Mesenchymal stem cell (in vitro differentiated cells and primary cell): ENCODE data around the gene MAGEA11.

Experiments
- DNase-seq: peaks from one replicate; pipeline ENCODE4 v3.0.0-alpha.2; 2013
- H2AFZ ChIP-seq: one replicate; pipeline ENCODE4 v1.6.1; 2013; ENCODE audit warnings: low read depth, mild to moderate bottlenecking, control low read depth, inconsistent platforms, low read length, moderate library complexity
- H2AK5ac ChIP-seq: 2 replicates; pipeline ENCODE4 v1.6.1; 2013; ENCODE audit warnings: low read length, moderate library complexity, mild to moderate bottlenecking, inconsistent platforms; ENCODE audit not compliant: severe bottlenecking
- H2BK120ac ChIP-seq: one replicate; pipeline ENCODE4 v1.6.1; 2013; ENCODE audit warnings: low read depth, mild to moderate bottlenecking, inconsistent platforms, low read length, moderate library complexity
- H2BK12ac ChIP-seq, 2 experiments: one replicate each; pipeline ENCODE4 v1.6.1; 2013; ENCODE audit warnings: inconsistent platforms in 2 of 2, low read length in 2 of 2, mild to moderate bottlenecking in 2 of 2, moderate library complexity in 2 of 2, control low read depth in 1 of 2
- H2BK15ac ChIP-seq: one replicate; pipeline ENCODE4 v1.6.1; 2013; ENCODE audit warnings: mild to moderate bottlenecking, low read depth, inconsistent platforms; ENCODE audit not compliant: poor library complexity, severe bottlenecking
- H2BK5ac ChIP-seq: 2 replicates; pipeline ENCODE4 v1.6.1; 2013; ENCODE audit warnings: low read depth, mild to moderate bottlenecking, low read length, control low read depth, inconsistent platforms; ENCODE audit not compliant: poor library complexity, severe bottlenecking
- H3K14ac ChIP-seq, 2 experiments: one replicate each; pipeline ENCODE4 v1.6.1; 2013; ENCODE audit warnings: inconsistent platforms in 2 of 2, low read length in 2 of 2, control low read depth in 1 of 2, mild to moderate bottlenecking in 1 of 2, moderate library complexity in 1 of 2
- H3K18ac ChIP-seq, 2 experiments: one replicate each; pipeline ENCODE4 v1.6.1; 2013; ENCODE audit warnings: inconsistent platforms in 2 of 2, low read length in 2 of 2, control low read depth in 1 of 2, low read depth in 1 of 2, mild to moderate bottlenecking in 1 of 2
- H3K23ac ChIP-seq, 2 experiments: one replicate each; pipeline ENCODE4 v1.6.1; 2013; ENCODE audit warnings: inconsistent platforms in 2 of 2, low read length in 2 of 2, mild to moderate bottlenecking in 2 of 2, moderate library complexity in 2 of 2, control low read depth in 1 of 2
- H3K27ac ChIP-seq: 2 replicates; pipeline ENCODE4 v1.5.1; 2013; ENCODE audit warnings: mild to moderate bottlenecking, moderate library complexity, low read length, control low read depth, inconsistent platforms; ENCODE audit not compliant: poor library complexity, severe bottlenecking
- H3K27me3 ChIP-seq, 2 experiments: 2 replicates each; pipeline versions ENCODE4 v1.6.1 to v1.7.0; 2013; ENCODE audit warnings: low read length in 2 of 2, mild to moderate bottlenecking in 2 of 2, moderate library complexity in 2 of 2, control low read depth in 1 of 2, inconsistent platforms in 1 of 2; ENCODE audit not compliant: control insufficient read depth in 1 of 2, insufficient read depth in 1 of 2
- H3K36me3 ChIP-seq, 2 experiments: 2 replicates each; pipeline versions ENCODE4 v1.6.1 to v1.7.0; 2013; ENCODE audit warnings: low read length in 2 of 2, control low read depth in 1 of 2, inconsistent platforms in 1 of 2, low read depth in 1 of 2, mild to moderate bottlenecking in 1 of 2; ENCODE audit not compliant: insufficient read depth in 2 of 2, control insufficient read depth in 1 of 2
- H3K4ac ChIP-seq, 2 experiments: one replicate each; pipeline ENCODE4 v1.6.1; 2013; ENCODE audit warnings: inconsistent platforms in 2 of 2, low read length in 2 of 2, mild to moderate bottlenecking in 2 of 2, moderate library complexity in 2 of 2, control low read depth in 1 of 2, low read depth in 1 of 2
- H3K4me1 ChIP-seq: 2 replicates; pipeline ENCODE4 v1.6.1; 2013; ENCODE audit warnings: low read depth, low read length, control low read depth; ENCODE audit not compliant: control insufficient read depth, insufficient read depth
- H3K4me2 ChIP-seq: 2 replicates; pipeline ENCODE4 v1.6.1; 2013; ENCODE audit warnings: low read length, mild to moderate bottlenecking, inconsistent platforms; ENCODE audit not compliant: poor library complexity, severe bottlenecking
- H3K4me3 ChIP-seq, 2 experiments: 2 replicates each; pipeline versions ENCODE4 v1.5.1 to v1.7.0; 2013; ENCODE audit warnings: low read length in 2 of 2, mild to moderate bottlenecking in 2 of 2, control low read depth in 1 of 2, low read depth in 1 of 2; ENCODE audit not compliant: insufficient read depth in 1 of 2
- H3K79me1 ChIP-seq: replicated peaks from 2 replicates; pipeline ENCODE4 v1.6.1; 2013; ENCODE audit warnings: mild to moderate bottlenecking, control low read depth, low read length, inconsistent platforms; ENCODE audit not compliant: poor library complexity, severe bottlenecking
- H3K9ac ChIP-seq: 2 replicates; pipeline ENCODE4 v1.7.0; 2013; ENCODE audit warnings: mild to moderate bottlenecking, low read length, moderate library complexity
- H3K9me3 ChIP-seq: 2 replicates; pipeline ENCODE4 v1.7.0; 2013; ENCODE audit warnings: mild to moderate bottlenecking, low read length; ENCODE audit not compliant: control insufficient read depth
- H4K8ac ChIP-seq: one replicate; pipeline ENCODE4 v1.6.1; 2013; ENCODE audit warnings: inconsistent platforms, mild to moderate bottlenecking, low read length, moderate library complexity
- H4K91ac ChIP-seq: one replicate; pipeline ENCODE4 v1.6.1; 2013; ENCODE audit warnings: mild to moderate bottlenecking, low read length, inconsistent platforms
- WGBS: methylation state at CpG from one replicate; pipeline ENCODE4 v1.1.7; 2013; ENCODE audit warnings: mixed read lengths; 5-methylcytosine and 5-hydroxymethylcytosine counted together

Gene MAGEA11

DNA sequence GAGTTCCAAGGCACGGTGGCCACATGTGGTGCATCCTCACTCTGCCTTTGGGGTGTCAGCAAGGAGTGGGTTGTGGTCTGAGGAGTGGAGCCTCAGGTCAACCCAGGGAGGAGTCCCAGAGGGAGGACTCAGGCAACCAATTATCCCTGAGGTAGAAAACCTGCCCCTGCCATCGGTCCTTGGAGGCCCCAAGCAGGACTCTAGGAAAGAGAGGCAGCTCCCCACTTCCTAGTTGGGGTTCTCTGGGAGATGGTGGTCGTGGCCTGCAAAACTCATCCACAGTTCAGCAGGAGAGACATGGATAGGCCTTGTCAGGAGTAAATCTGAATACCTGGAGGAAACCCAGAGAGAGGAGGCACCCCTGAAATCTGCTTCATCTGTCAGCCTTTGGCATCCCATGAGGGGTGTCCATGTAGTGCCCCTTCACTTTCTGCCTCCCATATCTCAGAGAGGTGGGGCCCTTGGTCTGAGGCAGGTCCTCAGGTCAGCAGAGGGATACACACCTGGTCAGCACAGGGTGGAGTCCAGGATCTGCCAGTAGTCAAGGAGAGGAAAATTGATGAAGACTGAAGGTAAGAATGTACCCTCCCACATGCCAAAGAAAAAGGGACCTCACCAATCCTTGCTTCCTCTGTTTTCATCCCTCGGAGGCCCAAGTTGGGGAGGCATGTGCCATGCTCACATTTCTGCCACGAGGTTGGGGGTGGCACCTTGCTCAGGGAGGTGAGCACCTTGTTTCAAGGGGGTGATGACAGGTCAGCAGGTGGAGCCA is 1.6 kb downstream of the MAGEA11 start:
- H2BK5ac ChIP-seq: no peak overlapping the region
- H2BK120ac ChIP-seq: no peak overlapping the region
- no peak overlapping the region for H3K9ac ChIP-seq
- no peak overlapping the region for H3K23ac ChIP-seq
- H3K4me1 ChIP-seq: peaks cover 1% of the 10 kb centered on the region
- H3K79me1 ChIP-seq: no peaks in the 10 kb centered on the region
- H2AFZ ChIP-seq: no peak overlapping the region
- no peak overlapping the region for H3K27ac ChIP-seq
- WGBS: 51% methylated on average over 4 of the region's 5 CpGs
- no peaks in the 10 kb centered on the region for H3K36me3 ChIP-seq
- no peak overlapping the region for H3K4me2 ChIP-seq
- no peaks in the 10 kb centered on the region for H3K27me3 ChIP-seq
- no peak overlapping the region for H3K14ac ChIP-seq
- no peak overlapping the region for H3K4ac ChIP-seq
- H4K8ac ChIP-seq: no peak overlapping the region
- H3K18ac ChIP-seq: no peak overlapping the region
- no peak overlapping the region for H3K4me3 ChIP-seq
- no peak overlapping the region for H2BK15ac ChIP-seq
- H3K9me3 ChIP-seq: no peaks in the 10 kb centered on the region
- no peak overlapping the region for H4K91ac ChIP-seq
- no peak overlapping the region for H2BK12ac ChIP-seq
- no peak overlapping the region for H2AK5ac ChIP-seq
- no peak for DNase-seq

DNA sequence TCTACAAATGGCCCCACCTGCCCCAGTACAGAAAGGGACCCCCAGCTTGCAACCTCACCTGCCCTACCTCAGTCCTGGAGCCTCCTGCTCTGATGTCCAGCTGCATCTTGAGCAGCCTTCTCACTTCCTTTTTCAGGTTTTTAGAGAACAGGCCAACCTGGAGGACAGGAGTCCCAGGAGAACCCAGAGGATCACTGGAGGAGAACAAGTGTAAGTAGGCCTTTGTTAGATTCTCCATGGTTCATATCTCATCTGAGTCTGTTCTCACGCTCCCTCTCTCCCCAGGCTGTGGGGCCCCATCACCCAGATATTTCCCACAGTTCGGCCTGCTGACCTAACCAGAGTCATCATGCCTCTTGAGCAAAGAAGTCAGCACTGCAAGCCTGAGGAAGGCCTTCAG is 3.6 kb downstream of the MAGEA11 start:
- H2BK15ac ChIP-seq: no peak overlapping the region
- no peak overlapping the region for H2BK5ac ChIP-seq
- H3K4ac ChIP-seq: no peak overlapping the region
- no peak overlapping the region for H3K27ac ChIP-seq
- H3K23ac ChIP-seq: no peak overlapping the region
- no peak overlapping the region for H4K91ac ChIP-seq
- H2BK12ac ChIP-seq: no peak overlapping the region
- H3K9me3 ChIP-seq: no peaks in the 10 kb centered on the region
- H4K8ac ChIP-seq: no peak overlapping the region
- no peak overlapping the region for H2AFZ ChIP-seq
- no peaks in the 10 kb centered on the region for H3K79me1 ChIP-seq
- no peak overlapping the region for H2BK120ac ChIP-seq
- H3K36me3 ChIP-seq: no peaks in the 10 kb centered on the region
- WGBS: 73% methylated on average over 2 of the region's 2 CpGs
- no peak overlapping the region for H3K14ac ChIP-seq
- H3K27me3 ChIP-seq: no peaks in the 10 kb centered on the region
- H3K4me3 ChIP-seq: no peak overlapping the region
- peaks cover 1% of the 10 kb centered on the region for H3K4me1 ChIP-seq
- H2AK5ac ChIP-seq: no peak overlapping the region
- no peak overlapping the region for H3K4me2 ChIP-seq
- no peak overlapping the region for H3K9ac ChIP-seq
- no peak for DNase-seq
- H3K18ac ChIP-seq: no peak overlapping the region

DNA sequence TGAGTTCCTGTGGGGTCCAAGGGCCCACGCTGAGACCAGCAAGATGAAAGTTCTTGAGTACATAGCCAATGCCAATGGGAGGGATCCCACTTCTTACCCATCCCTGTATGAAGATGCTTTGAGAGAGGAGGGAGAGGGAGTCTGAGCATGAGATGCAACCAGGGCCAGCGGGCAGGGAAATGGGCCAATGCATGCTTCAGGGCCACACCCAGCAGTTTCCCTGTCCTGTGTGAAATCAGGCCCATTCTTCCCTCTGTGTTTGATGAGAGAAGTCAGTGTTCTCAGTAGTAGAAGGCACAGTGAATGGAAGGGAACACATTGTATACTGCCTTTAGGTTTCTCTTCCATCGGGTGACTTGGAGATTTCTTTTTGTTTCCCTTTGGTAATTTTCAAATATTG is 4.8 kb downstream of the MAGEA11 start:
- no peaks in the 10 kb centered on the region for H3K79me1 ChIP-seq
- H3K9me3 ChIP-seq: no peaks in the 10 kb centered on the region
- H3K36me3 ChIP-seq: no peaks in the 10 kb centered on the region
- no peak for DNase-seq
- H3K4me1 ChIP-seq: peaks cover 1% of the 10 kb centered on the region
- H2BK120ac ChIP-seq: no peak overlapping the region
- no peak overlapping the region for H3K4me2 ChIP-seq
- H3K14ac ChIP-seq: no peak overlapping the region
- H3K18ac ChIP-seq: no peak overlapping the region
- no peak overlapping the region for H2BK15ac ChIP-seq
- H2AK5ac ChIP-seq: no peak overlapping the region
- H3K9ac ChIP-seq: no peak overlapping the region
- no peak overlapping the region for H2AFZ ChIP-seq
- no peak overlapping the region for H4K91ac ChIP-seq
- 92% methylated on average over 2 of the region's 3 CpGs for WGBS
- no peak overlapping the region for H3K4ac ChIP-seq
- H4K8ac ChIP-seq: no peak overlapping the region
- H3K23ac ChIP-seq: no peak overlapping the region
- no peaks in the 10 kb centered on the region for H3K27me3 ChIP-seq
- H3K4me3 ChIP-seq: no peak overlapping the region
- H3K27ac ChIP-seq: no peak overlapping the region
- no peak overlapping the region for H2BK5ac ChIP-seq
- no peak overlapping the region for H2BK12ac ChIP-seq

DNA sequence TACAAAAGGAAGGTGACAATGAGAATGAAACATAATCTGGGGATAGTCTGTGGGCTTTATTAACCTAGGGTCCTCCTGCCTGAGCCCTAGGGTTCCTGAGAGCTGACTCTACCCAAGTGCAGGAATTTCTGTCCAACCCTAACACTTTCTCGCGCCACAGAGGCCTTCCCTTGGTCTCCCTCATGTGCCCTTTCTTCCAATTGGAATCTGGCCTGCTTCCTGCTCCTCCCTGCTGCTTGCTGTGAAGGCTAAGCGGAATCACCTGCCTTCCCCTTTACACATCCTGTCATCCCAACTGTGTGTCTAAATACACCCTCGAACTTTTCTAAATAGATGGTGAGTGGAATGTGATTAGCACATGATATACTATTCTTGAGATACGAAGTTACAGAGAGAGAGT is 5.9 kb downstream of the MAGEA11 start:
- Histone ChIP-seq H2BK5ac (no peak overlapping the region), H3K23ac (no peak overlapping the region), H2BK120ac (no peak overlapping the region), H4K91ac (no peak overlapping the region), H2AK5ac (no peak overlapping the region), H3K9me3 (no peaks in the 10 kb centered on the region), H3K36me3 (no peaks in the 10 kb centered on the region), H3K4me1 (peaks cover 1% of the 10 kb centered on the region), H3K14ac (no peak overlapping the region), H4K8ac (no peak overlapping the region), H3K27ac (no peak overlapping the region), H3K9ac (no peak overlapping the region), H2BK12ac (no peak overlapping the region), H3K4ac (no peak overlapping the region), H3K27me3 (no peaks in the 10 kb centered on the region), H2AFZ (no peak overlapping the region), H3K79me1 (no peaks in the 10 kb centered on the region), H3K4me3 (no peak overlapping the region), H3K18ac (no peak overlapping the region), H2BK15ac (no peak overlapping the region), H3K4me2 (no peak overlapping the region)
- 87% methylated on average over 3 of the region's 5 CpGs for WGBS
- no peak for DNase-seq
